HCT116 (cell line): ENCODE data around the gene RMI2. TPM values are rescaled to one million over a fixed set of nuclear protein-coding genes. Genes with fewer than 3 reads are reported as not detected.

Experiments used
- ATAC-seq: fragments of 200-7000 bp; cut with Tn5 transposase; 2 replicates; pipeline ENCODE4 v1.9.1; 2020; ENCODE audit warnings: mild to moderate bottlenecking, moderate library complexity
- BruUV-seq: library from RNA; stranded (reverse); fragments of 400-500 nt; replicated peaks from 2 replicates; lab custom pipeline; 2021; lab: Mats Ljungman, UMichigan
- CTCF ChIA-PET: fragments of 300-600 bp; sonication (Branson Sonifier 250); formaldehyde crosslinking; loops from one replicate; lab custom pipeline; 2021; ENCODE audit warnings: antibody characterized with exemption; lab: Charles Lee
- POLR2A ChIA-PET: fragments of 300-600, 350-600 bp; sonication (Branson Sonifier 250); formaldehyde crosslinking; loops from one replicate; lab custom pipeline; 2021; ENCODE audit warnings: antibody characterized with exemption; lab: Charles Lee
- RAD21 ChIA-PET, 2 experiments: fragments of 300-600 bp; sonication (Branson Sonifier 250); formaldehyde crosslinking; loops; one replicate each; lab custom pipeline; 2023; ENCODE audit warnings: low total read pairs in 2 of 2; ENCODE audit not compliant: uncharacterized antibody in 2 of 2, unreplicated experiment in 2 of 2, low non-redundant PET in 1 of 2; lab: Charles Lee
- DNase-seq: peaks from one replicate; pipeline ENCODE4 v3.0.0-alpha.2; 2010; ENCODE audit warnings: low read depth, low spot score
- H2AFZ ChIP-seq: fragments of 200-600 bp; shearing (Covaris generic), sonication (generic); 2 replicates; pipeline ENCODE4 v1.6.1; 2017; ENCODE audit warnings: low read depth, mixed run types, mixed read lengths, antibody characterized with exemption, low read length; ENCODE audit not compliant: poor library complexity, severe bottlenecking
- H3K27ac ChIP-seq: 2 replicates; pipeline ENCODE4 v1.5.1; 2012; ENCODE audit warnings: low read depth, low read length
- H3K27me3 ChIP-seq: fragments of 200-600 bp; sonication (generic); 2 replicates; pipeline ENCODE4 v1.6.1; 2016; ENCODE audit warnings: mixed run types, low read length, mixed read lengths; ENCODE audit not compliant: insufficient read depth
- H3K36me3 ChIP-seq, 2 experiments: fragments of 200-500 bp in 1 of 2; fragments of 200-600 bp in 1 of 2; sonication (Bioruptor generic) in 1 of 2; sonication (generic) in 1 of 2; 2 replicates each; pipeline versions ENCODE4 v1.5.1 to v1.6.1; 2014 to 2016; ENCODE audit warnings: low read length in 2 of 2, inconsistent platforms in 1 of 2, mixed read lengths in 1 of 2, mixed run types in 1 of 2; ENCODE audit not compliant: insufficient read depth in 2 of 2, control insufficient read depth in 1 of 2
- H3K4me1 ChIP-seq, 2 experiments: fragments of 200-600 bp in 1 of 2; sonication (generic) in 1 of 2; 2 replicates each; pipeline versions ENCODE4 v1.5.1 to v1.6.1; 2012 to 2017; ENCODE audit warnings: low read length in 2 of 2, inconsistent platforms in 1 of 2, mild to moderate bottlenecking in 1 of 2, mixed read lengths in 1 of 2, mixed run types in 1 of 2, moderate library complexity in 1 of 2; ENCODE audit not compliant: insufficient read depth in 2 of 2, control insufficient read depth in 1 of 2
- H3K4me2 ChIP-seq: fragments of 200-600 bp; sonication (generic); 2 replicates; pipeline ENCODE4 v1.6.1; 2017; ENCODE audit warnings: mixed run types, low read length, mixed read lengths
- H3K4me3 ChIP-seq, 2 experiments: fragments of 200-600 bp in 1 of 2; sonication (generic) in 1 of 2; replicated peaks in 1 of 2; 2 replicates each; pipeline ENCODE4 v1.5.1; 2011 to 2016; ENCODE audit warnings: low read length in 2 of 2, control low read depth in 1 of 2, low read depth in 1 of 2, mild to moderate bottlenecking in 1 of 2, mixed read lengths in 1 of 2, mixed run types in 1 of 2
- H3K79me2 ChIP-seq: fragments of 200-600 bp; sonication (generic); 2 replicates; pipeline ENCODE4 v1.6.1; 2017; ENCODE audit warnings: mild to moderate bottlenecking, mixed run types, low read length, moderate library complexity, mixed read lengths; ENCODE audit not compliant: insufficient read depth
- H3K9ac ChIP-seq: fragments of 200-600 bp; sonication (generic); 2 replicates; pipeline ENCODE4 v1.6.1; 2016; ENCODE audit warnings: low read length, mixed read lengths
- H3K9me2 ChIP-seq: fragments of 200-600 bp; sonication (generic), shearing (Covaris generic); 2 replicates; pipeline ENCODE4 v1.6.1; 2017; ENCODE audit warnings: mixed run types, mild to moderate bottlenecking, moderate library complexity; ENCODE audit not compliant: insufficient read depth
- H3K9me3 ChIP-seq, 2 experiments: fragments of 200-500 bp in 1 of 2; fragments of 200-600 bp in 1 of 2; sonication (Bioruptor generic) in 1 of 2; sonication (generic) in 1 of 2; 2 replicates each; pipeline ENCODE4 v1.6.1; 2014 to 2017; ENCODE audit warnings: low read length in 2 of 2, mixed read lengths in 2 of 2, inconsistent platforms in 1 of 2, low read depth in 1 of 2, mild to moderate bottlenecking in 1 of 2, mixed run types in 1 of 2, moderate library complexity in 1 of 2; ENCODE audit not compliant: control insufficient read depth in 1 of 2, insufficient read depth in 1 of 2
- H4K20me1 ChIP-seq: fragments of 200-600 bp; sonication (generic), shearing (Covaris generic); 2 replicates; pipeline ENCODE4 v1.6.1; 2017; ENCODE audit warnings: mixed run types, mild to moderate bottlenecking, moderate library complexity; ENCODE audit not compliant: insufficient read depth
- CBX3 ChIP-seq: IDR thresholded peaks from 2 replicates; pipeline ENCODE4 v1.6.1; 2012; ENCODE audit warnings: low read depth
- CEBPB ChIP-seq: IDR thresholded peaks from 2 replicates; pipeline ENCODE4 v1.6.1; 2012; ENCODE audit warnings: low read depth
- EZH2phosphoT487 ChIP-seq: fragments of 200-600 bp; IDR thresholded peaks from 2 replicates; pipeline ENCODE4 v1.6.1; 2018; ENCODE audit warnings: antibody characterized with exemption, borderline replicate concordance
- FOSL1 ChIP-seq: IDR thresholded peaks from 2 replicates; pipeline ENCODE4 v1.6.1; 2012; ENCODE audit warnings: low read depth
- JUND ChIP-seq: IDR thresholded peaks from 2 replicates; pipeline ENCODE4 v1.6.1; 2012
- POLR2AphosphoS5 ChIP-seq: IDR thresholded peaks from 2 replicates; pipeline ENCODE4 v1.6.1; 2011; ENCODE audit warnings: mild to moderate bottlenecking, low read depth, low read length, moderate library complexity
- RAD21 ChIP-seq: IDR thresholded peaks from 2 replicates; pipeline ENCODE4 v1.6.1; 2012; ENCODE audit warnings: low read depth, mild to moderate bottlenecking
- SP1 ChIP-seq: IDR thresholded peaks from 2 replicates; pipeline ENCODE4 v1.6.1; 2012; ENCODE audit warnings: low read depth
- SRF ChIP-seq: IDR thresholded peaks from 2 replicates; pipeline ENCODE4 v1.6.1; 2012; ENCODE audit warnings: low read depth
- TCF7L2 ChIP-seq: IDR thresholded peaks from 2 replicates; pipeline ENCODE4 v1.7.0; 2011; ENCODE audit warnings: borderline replicate concordance, inconsistent platforms; ENCODE audit not compliant: insufficient read depth, insufficient read length; ENCODE audit errors: extremely low read depth
- YY1 ChIP-seq: IDR thresholded peaks from 2 replicates; pipeline ENCODE4 v1.6.1; 2011; ENCODE audit warnings: low read length, low read depth, moderate library complexity, mild to moderate bottlenecking; ENCODE audit not compliant: insufficient replicate concordance; ENCODE audit errors: extremely low read depth
- ZNF274 ChIP-seq: fragments of 200-500 bp; sonication (Bioruptor generic); IDR thresholded peaks from 2 replicates; pipeline ENCODE4 v1.6.1; 2014; ENCODE audit warnings: mild to moderate bottlenecking, low read depth, low read length, inconsistent platforms
- intact Hi-C: fragments of 100-400 bp; cut with micrococcal nuclease; formaldehyde crosslinking; loops from 2 replicates; pipeline ENCODE4 v1.10.0; 2022
- total RNA-seq: library from RNA; stranded (reverse); gene quantifications from one replicate; pipeline ENCODE4 v1.2.1, GENCODE V29; 2021; ENCODE audit not compliant: unreplicated experiment
- TF ChIP-seq, protein P1 (sequence below), 3 experiments: fragments of 200-600 bp in 1 of 3; sonication (generic) in 1 of 3; IDR thresholded peaks in 2 of 3; conservative IDR thresholded peaks in 1 of 3; 2 replicates each; pipeline ENCODE4 v1.5.1; 2012 to 2017; ENCODE audit warnings: low read depth in 2 of 3, low read length in 2 of 3, antibody characterized with exemption in 1 of 3, borderline replicate concordance in 1 of 3, control low read depth in 1 of 3, mild to moderate bottlenecking in 1 of 3, mixed read lengths in 1 of 3, mixed run types in 1 of 3, moderate library complexity in 1 of 3; ENCODE audit not compliant: insufficient read depth in 1 of 3
- TF ChIP-seq, protein P2 (sequence below): IDR thresholded peaks from 2 replicates; pipeline ENCODE4 v1.6.1; 2012
- TF ChIP-seq, protein P3 (sequence below): IDR thresholded peaks from 2 replicates; pipeline ENCODE4 v1.6.1; 2011; ENCODE audit warnings: mild to moderate bottlenecking, low read length, moderate library complexity; ENCODE audit not compliant: insufficient replicate concordance; ENCODE audit errors: extremely low read depth

Gene RMI2
- total RNA-seq, 1 experiment from 2014 or later = 19.9 TPM

DNA sequence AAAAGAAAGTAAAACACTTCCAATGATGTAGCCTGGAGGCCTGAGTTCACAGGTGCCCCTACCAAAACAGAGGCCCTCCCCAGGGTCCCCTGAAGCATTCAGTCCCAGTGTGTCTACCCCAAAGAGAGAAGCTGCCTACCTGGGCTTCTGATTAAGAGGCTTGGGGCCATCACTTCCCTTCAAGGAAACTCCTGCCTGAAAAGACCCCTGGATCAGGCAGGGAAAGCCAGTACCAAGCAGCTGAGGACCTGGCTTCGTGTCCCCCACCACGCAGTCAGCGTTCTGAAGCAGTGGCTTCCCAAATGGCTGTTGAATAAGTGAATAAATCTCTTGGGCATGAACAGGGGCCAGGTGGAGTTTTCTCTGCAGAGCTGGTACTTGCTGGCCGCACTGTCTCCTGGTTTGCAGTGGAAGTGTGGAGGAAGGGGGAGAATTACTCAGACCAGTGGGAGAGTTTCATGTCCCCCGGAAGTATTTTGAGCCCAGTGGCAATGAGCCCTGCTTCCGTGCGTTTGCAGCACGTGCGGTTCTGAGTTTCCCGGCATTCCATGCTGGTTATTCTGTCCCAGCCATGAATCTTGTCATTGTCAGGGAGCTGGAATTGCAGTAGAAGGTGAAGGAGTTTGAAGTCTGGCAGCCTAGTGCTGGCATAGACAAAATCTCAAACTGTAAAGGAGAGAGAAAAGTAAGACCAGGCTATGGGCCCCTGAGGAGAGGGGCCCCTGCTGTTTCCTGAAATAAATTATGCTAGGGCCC, 27.0 kb downstream of the RMI2 start:
- H3K36me3 ChIP-seq = no peaks in the 10 kb centered on the region
- H3K4me3 ChIP-seq = no peak overlapping the region
- POLR2A ChIA-PET = interaction anchor here (0.8 to 1.5 kb wide), 3 partner anchors 14 to 117 kb away, joined by 4 to 7 read pairs (median 6); partner anchors contain the start of gene SOCS1
- CTCF ChIA-PET = interaction anchor here (0.8 to 2.8 kb wide), 14 partner anchors 9 to 401 kb away, joined by 3 to 26 read pairs (median 5); partner anchors contain the start of gene SOCS1
- peaks cover 0 to 5% of the 10 kb centered on the region in 2 experiments; a peak in 2 of 4 replicates for H3K4me1 ChIP-seq
- intact Hi-C loops = loop anchor here (5.0 kb wide), 2 partner anchors 115 to 410 kb away; partner anchors contain the start of gene SOCS1
- no peak overlapping the region for H2AFZ ChIP-seq
- no peaks in the 10 kb centered on the region for H3K79me2 ChIP-seq
- RAD21 ChIA-PET = interaction anchor here in 1 of 2 experiments (1.1 to 1.3 kb wide), 2 partner anchors 14 to 117 kb away, joined by 3 read pairs; partner anchors contain the start of gene SOCS1
- H3K27ac ChIP-seq = no peak overlapping the region
- no peaks in the 10 kb centered on the region for H3K9me2 ChIP-seq
- ATAC-seq = 0 out of 2 replicates have a peak, but pooled peaks have one; percentile 23
- H3K9me3 ChIP-seq = no peaks in the 10 kb centered on the region
- TF ChIP-seq JUND (no peak), YY1 (no peak), SRF (no peak), ZNF274 (no peak), TCF7L2 (no peak), RAD21 (no peak), FOSL1 (no peak), CBX3 (no peak), POLR2AphosphoS5 (no peak), EZH2phosphoT487 (no peak), SP1 (no peak), CEBPB (no peak)
- TF ChIP-seq, protein P1, sequence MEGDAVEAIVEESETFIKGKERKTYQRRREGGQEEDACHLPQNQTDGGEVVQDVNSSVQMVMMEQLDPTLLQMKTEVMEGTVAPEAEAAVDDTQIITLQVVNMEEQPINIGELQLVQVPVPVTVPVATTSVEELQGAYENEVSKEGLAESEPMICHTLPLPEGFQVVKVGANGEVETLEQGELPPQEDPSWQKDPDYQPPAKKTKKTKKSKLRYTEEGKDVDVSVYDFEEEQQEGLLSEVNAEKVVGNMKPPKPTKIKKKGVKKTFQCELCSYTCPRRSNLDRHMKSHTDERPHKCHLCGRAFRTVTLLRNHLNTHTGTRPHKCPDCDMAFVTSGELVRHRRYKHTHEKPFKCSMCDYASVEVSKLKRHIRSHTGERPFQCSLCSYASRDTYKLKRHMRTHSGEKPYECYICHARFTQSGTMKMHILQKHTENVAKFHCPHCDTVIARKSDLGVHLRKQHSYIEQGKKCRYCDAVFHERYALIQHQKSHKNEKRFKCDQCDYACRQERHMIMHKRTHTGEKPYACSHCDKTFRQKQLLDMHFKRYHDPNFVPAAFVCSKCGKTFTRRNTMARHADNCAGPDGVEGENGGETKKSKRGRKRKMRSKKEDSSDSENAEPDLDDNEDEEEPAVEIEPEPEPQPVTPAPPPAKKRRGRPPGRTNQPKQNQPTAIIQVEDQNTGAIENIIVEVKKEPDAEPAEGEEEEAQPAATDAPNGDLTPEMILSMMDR (IDR thresholded peaks at IDR 0.05 in 2 of 3, conservative IDR thresholded peaks at IDR 0.05 in 1 of 3; ENCODE audit: borderline replicate concordance in 1 of 3, insufficient read depth in 1 of 3, low read depth in 2 of 3, low read length in 2 of 3) = no peak
- TF ChIP-seq, protein P2, sequence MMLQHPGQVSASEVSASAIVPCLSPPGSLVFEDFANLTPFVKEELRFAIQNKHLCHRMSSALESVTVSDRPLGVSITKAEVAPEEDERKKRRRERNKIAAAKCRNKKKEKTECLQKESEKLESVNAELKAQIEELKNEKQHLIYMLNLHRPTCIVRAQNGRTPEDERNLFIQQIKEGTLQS = no peak
- TF ChIP-seq, protein P3, sequence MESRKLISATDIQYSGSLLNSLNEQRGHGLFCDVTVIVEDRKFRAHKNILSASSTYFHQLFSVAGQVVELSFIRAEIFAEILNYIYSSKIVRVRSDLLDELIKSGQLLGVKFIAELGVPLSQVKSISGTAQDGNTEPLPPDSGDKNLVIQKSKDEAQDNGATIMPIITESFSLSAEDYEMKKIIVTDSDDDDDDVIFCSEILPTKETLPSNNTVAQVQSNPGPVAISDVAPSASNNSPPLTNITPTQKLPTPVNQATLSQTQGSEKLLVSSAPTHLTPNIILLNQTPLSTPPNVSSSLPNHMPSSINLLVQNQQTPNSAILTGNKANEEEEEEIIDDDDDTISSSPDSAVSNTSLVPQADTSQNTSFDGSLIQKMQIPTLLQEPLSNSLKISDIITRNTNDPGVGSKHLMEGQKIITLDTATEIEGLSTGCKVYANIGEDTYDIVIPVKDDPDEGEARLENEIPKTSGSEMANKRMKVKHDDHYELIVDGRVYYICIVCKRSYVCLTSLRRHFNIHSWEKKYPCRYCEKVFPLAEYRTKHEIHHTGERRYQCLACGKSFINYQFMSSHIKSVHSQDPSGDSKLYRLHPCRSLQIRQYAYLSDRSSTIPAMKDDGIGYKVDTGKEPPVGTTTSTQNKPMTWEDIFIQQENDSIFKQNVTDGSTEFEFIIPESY = no peak
- no peak overlapping the region for H3K4me2 ChIP-seq
- H3K9ac ChIP-seq = no peak overlapping the region
- H4K20me1 ChIP-seq = no peaks in the 10 kb centered on the region
- no TSS peak for BruUV-seq
- no peaks in the 10 kb centered on the region for H3K27me3 ChIP-seq
- no peak for DNase-seq
